AG10803 (cell line): ENCODE results near the gene NOTCH2.
"Not testable (repeated sequence)": the region's sequence is repeated elsewhere in the genome, so short reads cannot be mapped to it uniquely, and the experiment has no call there.

Experiments
- DNase-seq: peaks from one replicate; pipeline ENCODE4 v3.0.0; 2010; ENCODE audit warnings: low read depth
- H3K4me3 ChIP-seq: 2 replicates; pipeline ENCODE4 v1.5.1; 2011; ENCODE audit warnings: mild to moderate bottlenecking, low read length, control low read depth

The NOTCH2 gene

GRCh38 chr1:120069067-120069919, at the start of gene NOTCH2:
Gene NOTCH2 (minus strand): TSS chr1:120069662. CDS start chr1:120069406, 256 bp downstream.
- peak within 1 kb of the TSS; percentile 53 for H3K4me3 ChIP-seq
- DNase-seq, result peak; percentile 16

GRCh38 chr1:120117371-120118177, 48.1 kb upstream of the NOTCH2 start:
- not testable (repeated sequence) for H3K4me3 ChIP-seq
- DNase-seq, result peak; percentile 37

GRCh38 chr1:120116094-120116493, 46.6 kb upstream of the NOTCH2 start:
- DNase-seq, result peak; percentile 33
- H3K4me3 ChIP-seq, result not testable (repeated sequence)

GRCh38 chr1:120113134-120113533, 43.7 kb upstream of the NOTCH2 start:
- not testable (repeated sequence) for H3K4me3 ChIP-seq, DNase-seq

GRCh38 chr1:120112212-120112611, 42.8 kb upstream of the NOTCH2 start:
- H3K4me3 ChIP-seq, DNase-seq: not testable (repeated sequence)

DNA sequence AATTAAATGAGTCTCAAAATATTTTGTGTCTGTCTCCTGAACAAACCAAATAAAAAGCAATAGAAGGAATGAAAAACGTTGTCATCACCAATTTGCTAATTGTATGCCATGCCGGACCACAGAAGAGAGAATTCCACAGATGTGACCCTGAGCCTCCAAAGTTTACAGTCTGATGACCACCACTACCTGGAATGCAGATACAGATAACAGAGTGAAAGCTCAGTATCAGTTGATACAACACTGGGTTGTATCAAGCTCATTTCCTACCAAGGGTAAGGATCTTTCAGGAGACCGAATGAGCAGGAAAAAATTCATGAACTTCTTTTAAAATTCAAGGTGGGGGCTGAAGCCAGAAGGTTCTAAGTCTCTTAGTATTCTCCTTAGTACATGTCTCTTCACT, 42.3 kb upstream of the NOTCH2 start:
- not testable (repeated sequence) for H3K4me3 ChIP-seq, DNase-seq

DNA sequence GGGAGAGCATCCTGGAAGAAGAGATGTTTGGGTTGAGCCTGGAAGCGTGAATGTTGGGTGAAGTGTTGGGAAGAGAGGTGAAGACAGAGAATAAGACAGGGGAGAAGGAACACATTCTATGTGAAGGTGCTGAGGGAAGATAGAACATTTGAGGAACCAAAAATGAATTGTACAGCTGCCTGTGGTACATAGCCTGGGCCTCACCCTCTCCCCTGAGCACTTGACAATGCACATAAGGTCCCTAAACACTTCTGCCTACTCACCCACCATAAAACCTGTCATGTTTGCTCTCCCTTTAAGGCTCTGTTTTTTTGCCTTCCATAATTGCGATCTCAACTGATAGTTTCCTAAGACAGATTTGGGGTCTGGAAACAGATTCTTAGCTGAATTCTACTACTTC, 41.5 kb upstream of the NOTCH2 start:
- not testable (repeated sequence) for DNase-seq, H3K4me3 ChIP-seq

DNA sequence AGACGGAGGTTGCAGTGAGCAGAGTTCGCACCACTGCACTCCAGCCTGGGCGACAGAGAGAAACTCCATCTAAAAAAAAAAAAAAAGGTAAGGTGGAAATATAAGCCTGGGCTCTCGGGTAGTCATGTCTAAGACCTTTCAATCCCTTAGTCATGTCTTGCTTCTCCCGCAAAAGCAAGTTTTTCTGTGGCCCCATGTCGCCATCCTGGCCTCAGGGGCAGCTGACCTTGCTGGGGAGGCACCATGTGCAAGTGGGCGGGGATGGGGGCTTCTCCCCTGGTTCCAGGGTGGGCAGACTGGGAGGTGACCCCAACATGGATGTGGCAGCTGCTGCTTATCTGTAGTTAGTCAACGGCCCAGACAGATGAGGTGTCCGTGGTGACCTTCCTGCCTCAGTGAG, 40.2 kb upstream of the NOTCH2 start:
- not testable (repeated sequence) for H3K4me3 ChIP-seq, DNase-seq

DNA sequence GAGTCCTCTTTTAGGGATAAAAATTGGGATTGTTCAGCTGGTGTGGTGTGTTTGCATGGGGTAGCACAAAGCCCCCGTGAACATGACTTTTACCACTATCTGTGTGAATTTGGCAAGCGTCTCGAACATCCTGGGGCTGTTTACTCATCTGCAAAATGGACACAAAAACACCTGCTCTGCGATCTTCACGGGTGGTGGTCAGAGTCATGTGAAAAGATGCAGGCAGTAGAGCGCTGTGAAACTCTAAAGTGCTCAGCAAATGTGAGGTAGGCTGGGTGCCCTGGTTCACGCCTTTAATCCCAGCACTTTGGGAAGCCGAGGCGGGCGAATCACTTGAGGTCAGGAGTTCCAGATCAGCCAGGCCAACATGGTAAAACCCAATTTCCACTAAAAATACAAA, 39.7 kb upstream of the NOTCH2 start:
- not testable (repeated sequence) for DNase-seq

DNA sequence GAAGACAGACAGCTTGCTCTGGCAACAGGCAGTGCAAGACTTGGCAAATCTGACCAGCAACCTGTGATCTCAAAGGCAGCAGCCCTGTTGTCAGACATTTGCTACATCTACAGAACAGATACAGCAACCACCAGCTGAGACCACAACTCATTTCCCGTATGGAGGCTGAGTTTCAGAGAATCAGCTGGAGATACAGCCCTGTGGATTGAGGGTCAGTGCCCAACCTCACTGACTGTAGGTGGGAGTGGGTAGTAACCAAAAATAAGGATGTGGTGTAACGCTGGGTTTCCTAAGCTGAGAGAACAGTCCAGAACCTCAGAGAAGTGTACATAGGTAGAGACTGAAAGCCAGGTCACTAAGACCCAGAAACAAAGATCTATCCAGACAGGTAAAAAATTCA, 35.8 kb upstream of the NOTCH2 start:
- not testable (repeated sequence) for DNase-seq, H3K4me3 ChIP-seq

More for the DNA sequence above, 39.7 kb upstream of the NOTCH2 start:
- H3K4me3 ChIP-seq, result not testable (repeated sequence)

DNA sequence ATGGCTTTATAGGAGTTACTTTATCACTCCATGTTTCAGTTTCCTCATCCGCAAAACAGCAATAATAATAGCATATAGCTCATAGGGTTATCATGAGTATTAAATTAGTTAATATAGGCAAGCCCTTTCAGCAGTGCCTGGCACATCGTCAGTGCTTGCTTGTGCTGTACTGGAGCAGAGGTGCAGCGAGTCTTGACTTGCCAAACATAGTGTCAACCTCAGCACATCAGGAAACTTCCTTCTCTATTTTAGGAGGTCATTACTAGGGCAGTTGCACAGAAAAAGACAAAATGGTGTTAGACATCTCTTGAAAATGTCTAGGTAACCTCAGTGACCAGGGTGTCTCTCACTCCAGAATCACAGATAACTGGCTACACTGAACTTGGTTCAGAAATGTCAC, 34.3 kb upstream of the NOTCH2 start:
- DNase-seq, H3K4me3 ChIP-seq: not testable (repeated sequence)

- H3K4me3 ChIP-seq, DNase-seq: not testable (repeated sequence)
Observed at GRCh38 chr1:120101593-120101992, 32.1 kb upstream of the NOTCH2 start.

DNA sequence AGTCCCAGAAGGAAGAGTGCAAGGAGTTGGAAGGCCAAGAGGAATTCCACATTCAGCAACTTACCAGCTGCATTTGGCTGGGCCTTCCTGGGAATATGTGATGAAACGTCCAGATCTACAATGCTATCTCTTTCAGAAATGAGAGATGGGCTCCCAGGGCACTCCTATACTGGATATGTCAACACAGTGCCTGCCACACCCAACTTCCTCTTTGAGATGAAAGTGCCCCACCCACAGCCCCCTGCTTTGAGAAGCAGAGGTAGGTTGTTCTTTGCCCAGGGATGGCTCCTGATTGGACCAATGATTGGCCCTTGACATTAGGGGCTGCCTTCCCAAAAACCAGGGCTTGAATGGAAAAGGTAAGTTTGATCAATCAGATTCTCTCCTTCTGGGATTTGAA, 31.1 kb upstream of the NOTCH2 start:
- not testable (repeated sequence) for H3K4me3 ChIP-seq, DNase-seq

DNA sequence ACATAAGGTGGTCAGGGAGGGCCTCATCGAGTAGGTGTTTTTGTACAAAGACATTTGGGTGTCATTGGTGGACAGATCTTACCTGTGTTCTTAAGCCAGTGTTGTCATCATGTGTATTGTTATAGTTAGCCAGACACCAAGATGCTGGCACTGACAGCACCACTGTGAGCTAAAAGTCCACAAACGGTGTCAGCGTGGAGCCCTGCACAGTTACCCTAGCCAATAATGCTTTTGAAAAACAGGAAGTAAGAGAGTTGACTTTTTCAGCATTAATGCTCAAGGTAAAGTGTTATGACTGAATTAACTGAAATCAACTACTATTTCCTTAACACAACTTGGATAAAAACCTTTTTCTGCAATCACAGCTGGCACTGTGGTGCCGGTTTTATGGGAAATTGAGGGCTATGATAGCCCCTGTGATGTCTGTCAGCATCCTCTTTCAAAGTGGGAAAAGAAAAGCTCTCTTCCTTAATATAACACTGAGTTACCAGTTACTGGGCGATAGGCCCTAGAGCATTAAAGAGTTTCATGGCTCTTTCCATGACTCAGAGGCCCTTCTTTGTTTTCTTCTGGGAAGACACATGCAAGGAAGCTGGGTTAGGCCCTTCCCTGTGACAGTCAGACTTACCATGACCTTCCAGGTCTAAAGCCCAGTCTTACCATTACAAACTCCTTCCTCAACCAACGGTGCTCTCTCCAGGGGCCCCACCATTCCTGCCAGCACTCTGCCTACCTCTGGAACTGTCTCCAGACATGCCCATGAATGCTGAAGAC, 29.7 kb upstream of the NOTCH2 start:
- not testable (repeated sequence) for DNase-seq, H3K4me3 ChIP-seq

GRCh38 chr1:120096981-120097545, 27.6 kb upstream of the NOTCH2 start:
- not testable (repeated sequence) for H3K4me3 ChIP-seq, DNase-seq

DNA sequence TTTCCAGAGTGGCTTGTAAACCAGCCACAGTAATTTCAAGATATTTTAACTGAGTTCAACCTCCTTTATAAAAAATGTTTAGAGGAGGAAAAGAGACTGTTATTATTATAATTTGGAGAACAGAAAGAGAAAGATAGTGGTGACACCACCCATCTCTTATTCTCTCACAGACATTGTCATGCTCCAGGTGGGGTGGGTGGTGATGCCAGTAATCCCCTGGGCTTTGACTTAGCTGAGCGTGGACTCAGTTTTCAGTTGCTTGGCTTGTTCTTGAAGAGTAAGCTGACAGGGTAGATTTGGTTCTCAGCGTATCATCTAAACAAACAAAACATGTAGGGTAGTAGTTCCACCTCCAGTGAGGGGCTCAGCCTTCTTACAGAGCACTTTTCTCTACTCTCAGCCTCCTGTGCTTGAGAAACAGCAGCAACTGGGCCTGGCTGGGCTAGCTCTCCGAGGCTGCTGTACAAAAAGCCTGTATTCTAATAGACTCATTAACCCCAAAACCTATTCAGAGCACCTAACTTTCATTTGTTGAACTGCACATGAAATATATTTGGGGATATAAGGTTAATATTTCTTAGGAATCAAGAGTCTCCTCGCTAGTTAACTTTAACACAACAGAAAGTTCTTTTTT, 24.2 kb upstream of the NOTCH2 start:
- H3K4me3 ChIP-seq, DNase-seq: not testable (repeated sequence)

DNA sequence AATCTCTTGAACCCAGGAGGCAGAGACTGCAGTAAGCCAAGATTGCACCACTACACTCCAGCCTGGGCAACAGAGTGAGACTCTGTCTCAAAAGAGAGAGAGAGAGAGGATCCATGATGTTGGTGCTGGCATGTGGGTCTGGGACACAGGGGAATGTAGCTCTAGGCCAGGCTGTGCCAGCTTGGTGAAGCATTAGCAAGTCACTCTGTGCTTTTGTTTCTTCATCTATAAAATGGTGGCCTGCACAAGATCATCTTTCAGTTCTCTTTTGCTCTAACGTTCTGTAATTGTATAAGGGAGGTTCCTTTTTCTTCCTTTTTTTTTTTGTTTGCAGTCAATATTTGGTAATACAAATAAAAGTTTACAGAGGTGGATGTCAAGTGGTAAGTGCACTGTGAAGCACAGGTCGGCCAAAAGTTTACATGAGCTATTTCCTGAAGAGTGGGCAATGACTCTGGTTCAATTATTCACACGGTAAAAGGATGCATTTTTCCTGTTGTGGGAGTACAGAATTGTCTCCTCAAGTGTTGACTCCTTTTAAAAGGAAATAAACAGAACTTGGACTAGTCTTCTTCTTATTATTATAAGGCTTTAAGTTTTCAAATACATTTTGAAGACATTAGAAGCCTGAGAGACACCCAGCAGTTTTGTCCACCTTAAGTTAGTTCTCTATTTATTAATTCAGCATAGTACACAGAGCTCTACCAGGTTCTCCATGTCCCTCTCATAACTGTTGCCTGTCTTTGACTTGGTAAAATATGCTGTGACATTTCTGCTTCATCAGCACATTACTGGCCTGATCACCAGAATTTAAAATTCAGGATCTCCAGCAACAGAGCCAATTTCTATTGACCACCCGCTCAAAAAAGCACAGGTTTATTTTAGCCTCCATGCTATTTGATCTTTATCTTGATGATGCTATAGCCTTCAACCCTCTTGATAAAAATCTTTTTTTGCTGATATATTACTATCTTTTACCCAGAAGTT, 23.1 kb upstream of the NOTCH2 start:
- not testable (repeated sequence) for H3K4me3 ChIP-seq, DNase-seq

GRCh38 chr1:120090830-120091229, 21.4 kb upstream of the NOTCH2 start:
- DNase-seq, result not testable (repeated sequence)

More at GRCh38 chr1:120090830-120091229, 21.4 kb upstream of the NOTCH2 start:
- not testable (repeated sequence) for H3K4me3 ChIP-seq
